Retina (tissue), 1 donor: ENCODE results near the gene RHOV.
"Not testable (repeated sequence)": the region's sequence is repeated elsewhere in the genome, so short reads cannot be mapped to it uniquely, and the experiment has no call there.

Source experiments
- DNase-seq: peaks from one replicate; pipeline ENCODE4 v3.0.0-alpha.2; 2016

The RHOV gene

GRCh38 chr15:40871749-40872617 lies 2.1 kb downstream of the RHOV start:
- DNase-seq: no peak

DNA sequence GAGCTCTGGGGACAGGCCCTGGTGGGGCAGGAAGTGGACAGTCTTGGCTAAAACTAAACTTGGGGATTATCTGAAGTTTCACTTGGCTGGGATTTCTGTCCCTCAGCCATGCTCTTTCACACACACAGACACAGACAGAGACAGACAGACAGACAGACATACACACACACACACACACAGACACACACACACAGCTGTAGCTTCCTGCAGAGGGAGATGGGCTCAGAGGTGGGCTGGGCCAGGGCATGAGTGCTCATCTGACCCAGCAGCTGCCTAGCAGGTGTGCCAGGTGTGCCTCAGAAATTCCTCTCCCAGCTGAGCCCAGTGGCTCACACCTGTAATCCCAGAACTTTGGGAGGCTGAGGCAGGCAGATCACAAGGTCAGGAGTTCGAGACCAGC lies 3.3 kb downstream of the RHOV start:
- no peak for DNase-seq

DNA sequence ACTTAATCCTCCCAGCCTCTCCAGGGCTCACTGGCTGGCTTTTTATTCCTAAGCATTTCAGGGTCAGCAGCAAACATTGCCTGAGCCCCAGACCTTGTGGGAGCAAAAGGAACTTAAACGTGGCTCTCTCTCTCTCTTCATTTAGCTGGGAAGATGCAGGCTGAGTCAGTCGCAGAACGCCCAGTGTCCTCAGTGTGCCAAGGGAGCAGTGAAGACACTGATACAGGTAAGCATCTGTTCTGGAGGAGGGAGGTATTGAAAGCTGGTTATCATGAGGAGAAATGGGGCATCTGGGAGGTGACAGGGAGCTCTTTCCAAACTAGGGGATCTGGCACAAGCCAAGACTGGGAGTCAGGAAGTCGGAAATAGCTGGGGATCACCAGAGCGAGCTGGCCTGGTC lies 4.3 kb downstream of the RHOV start:
- no peak for DNase-seq

DNA sequence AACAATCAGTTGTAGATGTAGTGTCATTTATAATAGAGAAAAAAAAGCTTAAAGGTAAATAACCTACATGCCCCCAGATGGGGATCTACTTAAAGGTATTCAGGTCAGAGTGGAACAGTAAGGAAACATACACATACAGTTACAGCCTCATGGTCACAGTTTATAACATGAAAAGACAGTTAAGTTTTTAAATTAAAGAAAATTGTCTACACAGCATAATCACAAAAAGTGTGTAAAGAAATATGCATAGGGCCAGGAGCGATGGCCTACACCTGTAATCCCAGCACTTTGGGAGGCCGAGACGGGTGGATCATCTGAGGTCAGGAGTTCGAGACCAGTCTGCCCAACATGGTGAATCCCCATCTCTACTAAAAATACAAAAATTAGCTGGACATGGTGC lies 6.8 kb downstream of the RHOV start:
- DNase-seq: no peak

GRCh38 chr15:40863660-40864270 lies 10.3 kb downstream of the RHOV start:
- DNase-seq: no peak

- DNase-seq: not testable (repeated sequence)
Measured at GRCh38 chr15:40861147-40861546, 12.9 kb downstream of the RHOV start.

DNA sequence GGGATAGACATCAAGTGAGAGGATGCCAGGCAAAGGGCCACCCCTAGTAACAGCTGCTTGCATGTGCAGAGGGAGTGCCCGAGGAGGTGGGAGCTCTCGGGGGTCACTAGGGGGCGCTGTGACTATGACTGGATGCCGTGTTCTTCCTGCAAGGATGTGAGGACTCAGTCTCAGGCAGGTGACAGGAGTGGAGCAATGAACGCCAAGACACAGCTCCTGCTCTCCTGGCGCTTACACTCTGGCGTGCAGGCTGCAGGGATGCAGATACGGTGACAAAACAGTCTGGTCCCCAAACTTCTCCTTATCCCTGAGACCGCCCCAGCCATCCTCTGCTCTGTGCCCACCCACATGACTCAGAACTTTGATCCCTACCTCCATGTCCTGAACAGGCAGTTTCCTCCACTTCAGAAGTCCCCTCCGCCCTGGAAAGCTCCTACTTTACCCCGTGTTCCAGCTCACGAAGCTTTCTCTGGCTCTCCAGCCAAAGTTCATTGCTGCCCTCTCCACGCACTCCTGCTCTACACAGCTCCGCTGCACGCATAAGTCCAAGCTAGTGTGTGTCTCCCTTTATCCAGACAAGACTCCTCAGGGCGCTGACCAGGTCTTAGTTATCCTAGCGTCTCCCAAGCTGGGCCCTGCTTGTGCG lies 14.7 kb downstream of the RHOV start:
- peak; percentile 77 for DNase-seq

DNA sequence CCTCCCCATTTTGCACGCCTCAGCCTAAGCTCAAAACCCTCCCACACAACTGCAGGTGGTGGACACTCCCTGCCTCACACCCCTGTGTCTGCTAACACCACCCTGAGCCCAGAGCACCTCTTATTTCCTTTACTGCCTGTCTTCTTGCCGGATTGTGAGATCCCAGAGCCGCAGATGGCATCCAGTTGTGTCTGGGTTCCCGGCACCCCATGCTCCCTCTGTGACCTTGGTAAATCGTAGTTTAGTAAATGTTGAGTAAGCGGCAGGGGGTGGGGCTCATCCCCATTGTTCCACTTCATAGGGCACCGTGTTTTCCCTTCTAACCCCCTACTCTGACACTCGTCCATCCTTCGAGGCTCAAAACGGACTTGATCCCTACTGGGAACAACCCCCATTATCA lies 15.3 kb downstream of the RHOV start:
- DNase-seq: no peak

- peak; percentile 82 for DNase-seq
Measured at GRCh38 chr15:40857601-40858341, 16.3 kb downstream of the RHOV start.

GRCh38 chr15:40856746-40857145 lies 17.3 kb downstream of the RHOV start:
- DNase-seq: no peak

GRCh38 chr15:40855706-40856234 lies 18.3 kb downstream of the RHOV start:
- DNase-seq: no peak

GRCh38 chr15:40854161-40854560 lies 19.9 kb downstream of the RHOV start:
- DNase-seq: no peak

- no peak for DNase-seq
Measured at GRCh38 chr15:40853241-40853890, 20.7 kb downstream of the RHOV start.

DNA sequence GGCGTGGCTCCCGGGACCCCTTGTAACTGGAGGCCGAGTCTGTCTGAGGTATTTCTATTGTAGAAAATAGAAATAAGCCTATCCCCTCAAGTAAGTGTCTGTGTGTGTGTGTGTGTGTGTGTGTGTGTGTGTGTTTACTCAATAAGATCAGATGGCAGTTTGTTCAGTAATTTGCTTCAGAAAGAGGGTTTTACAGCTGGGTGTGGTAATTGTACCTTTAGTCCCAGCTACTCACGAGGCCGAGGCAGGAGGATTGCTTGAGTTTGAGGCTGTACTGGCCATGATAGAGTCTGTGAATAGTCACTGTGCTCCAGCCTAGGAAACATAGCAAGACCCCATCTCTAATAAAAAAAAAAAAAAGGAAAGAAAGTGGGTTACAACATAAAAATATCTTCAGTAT lies 21.5 kb downstream of the RHOV start:
- DNase-seq: no peak

DNA sequence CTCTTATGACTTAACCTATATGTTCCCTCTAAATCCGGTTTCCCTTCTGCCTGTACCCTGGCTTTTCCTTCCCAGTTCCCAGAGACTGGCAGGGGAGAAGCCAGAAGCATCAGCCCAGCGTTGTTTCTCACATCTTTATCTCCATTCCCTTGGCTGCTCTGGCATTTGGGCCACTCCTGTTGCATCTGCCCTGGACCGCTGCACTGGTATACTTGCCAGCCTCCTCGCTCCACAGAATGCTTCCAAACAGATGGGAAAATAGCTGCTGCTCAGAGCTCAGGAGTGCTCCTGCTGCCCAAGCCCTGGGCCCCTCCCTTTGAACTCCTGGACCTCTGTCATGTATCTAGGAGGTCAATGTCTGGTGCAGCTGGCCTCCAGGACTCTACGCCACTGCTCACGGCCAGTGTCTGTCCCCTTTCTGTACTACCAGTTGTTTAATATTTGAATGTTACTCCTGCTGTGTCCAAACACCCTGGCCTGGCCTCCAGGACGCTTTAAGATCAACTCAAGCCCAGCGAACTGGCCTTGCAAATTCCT lies 23.4 kb downstream of the RHOV start:
- no peak for DNase-seq

- DNase-seq: no peak
Measured at GRCh38 chr15:40847223-40847961, 26.6 kb downstream of the RHOV start.

- no peak for DNase-seq
Measured at GRCh38 chr15:40846841-40847222, 27.2 kb downstream of the RHOV start.

DNA sequence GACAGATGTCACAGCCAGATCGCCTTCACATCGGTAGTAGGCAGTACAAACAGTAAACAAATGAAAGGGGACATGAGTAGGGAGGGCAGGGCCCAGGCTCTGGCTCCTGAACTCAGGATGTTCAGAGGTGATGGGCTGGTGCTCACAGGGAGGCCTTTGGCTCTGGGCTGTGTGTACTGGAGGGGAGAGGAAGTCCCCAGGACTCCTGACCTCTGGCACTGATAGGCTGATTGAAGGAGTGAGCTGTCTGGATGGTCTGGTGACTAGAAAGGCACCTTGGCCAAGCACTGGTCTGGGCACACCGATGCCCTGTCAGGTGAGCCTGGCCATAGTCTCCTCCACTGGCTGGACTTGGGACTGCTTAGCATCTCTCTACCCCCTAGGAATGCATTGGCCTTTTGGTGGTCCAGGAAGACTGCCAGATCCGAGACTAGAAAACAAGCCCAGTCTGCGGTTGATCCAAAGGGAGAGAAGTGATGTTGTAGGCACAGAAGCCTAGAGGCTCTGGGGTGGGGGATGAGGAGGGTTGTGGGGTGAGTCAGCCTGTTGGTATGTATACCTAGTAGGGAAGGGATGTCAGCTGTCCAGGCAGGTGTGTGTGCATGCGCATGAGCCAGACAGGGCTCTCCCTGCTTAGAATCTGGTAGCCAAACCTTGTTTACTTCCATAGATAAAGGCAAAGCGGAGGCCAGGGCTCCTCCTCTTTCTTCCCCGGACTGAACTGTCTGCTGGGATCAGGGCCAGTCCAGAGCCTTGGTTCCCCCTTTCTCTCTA lies 28.3 kb downstream of the RHOV start:
- no peak for DNase-seq

- DNase-seq: no peak
Measured at GRCh38 chr15:40845036-40845435, 29.0 kb downstream of the RHOV start.

DNA sequence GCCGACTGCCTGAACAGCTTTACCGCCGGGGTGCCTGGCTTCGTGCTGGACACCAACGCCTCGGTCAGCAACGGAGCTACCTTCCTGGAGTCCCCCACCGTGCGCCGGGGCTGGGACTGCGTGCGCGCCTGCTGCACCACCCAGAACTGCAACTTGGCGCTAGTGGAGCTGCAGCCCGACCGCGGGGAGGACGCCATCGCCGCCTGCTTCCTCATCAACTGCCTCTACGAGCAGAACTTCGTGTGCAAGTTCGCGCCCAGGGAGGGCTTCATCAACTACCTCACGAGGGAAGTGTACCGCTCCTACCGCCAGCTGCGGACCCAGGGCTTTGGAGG lies 29.4 kb downstream of the RHOV start:
- DNase-seq: no peak
